OCI-LY7 (cell line): ENCODE results near the gene SLC30A7. TPM values are rescaled to one million over a fixed set of nuclear protein-coding genes. Genes with fewer than 3 reads are reported as not detected.

Experiments used
- BruUV-seq: library from RNA; stranded (reverse); fragments of 400-500 nt; replicated peaks from 2 replicates; lab custom pipeline; 2021; lab: Mats Ljungman, UMichigan
- CTCF ChIA-PET: fragments of 300-600 bp; sonication (Branson Sonifier 250); formaldehyde crosslinking; loops from one replicate; lab custom pipeline; 2022; ENCODE audit warnings: antibody characterized with exemption; ENCODE audit not compliant: unreplicated experiment; lab: Charles Lee
- POLR2A ChIA-PET: fragments of 300-600 bp; sonication (Branson Sonifier 250); formaldehyde crosslinking; loops from one replicate; lab custom pipeline; 2022; ENCODE audit warnings: antibody characterized with exemption; lab: Charles Lee
- DNase-seq: peaks from one replicate; pipeline ENCODE4 v3.0.0-alpha.2; 2015; ENCODE audit warnings: low spot score
- H2AFZ ChIP-seq: fragments of 200-600 bp; sonication (generic), shearing (Covaris generic); 2 replicates; pipeline ENCODE4 v1.6.1; 2014; ENCODE audit warnings: mild to moderate bottlenecking, antibody characterized with exemption, low read length, moderate library complexity
- H3K27ac ChIP-seq: fragments of 200-600 bp; sonication (generic); 2 replicates; pipeline ENCODE4 v1.5.1; 2014; ENCODE audit warnings: mixed run types, low read depth, mild to moderate bottlenecking, moderate library complexity, low read length, inconsistent platforms; ENCODE audit not compliant: poor library complexity, severe bottlenecking
- H3K36me3 ChIP-seq: fragments of 200-600 bp; sonication (generic); 2 replicates; pipeline ENCODE4 v1.6.1; 2014; ENCODE audit warnings: mild to moderate bottlenecking, antibody characterized with exemption, low read length, moderate library complexity, mixed read lengths; ENCODE audit not compliant: insufficient read depth
- H3K4me1 ChIP-seq: fragments of 200-600 bp; sonication (generic); 2 replicates; pipeline ENCODE4 v1.5.1; 2014; ENCODE audit warnings: mild to moderate bottlenecking, low read length; ENCODE audit not compliant: insufficient read depth, poor library complexity, severe bottlenecking
- H3K4me2 ChIP-seq: fragments of 200-600 bp; sonication (generic); 2 replicates; pipeline ENCODE4 v1.6.1; 2014; ENCODE audit warnings: mild to moderate bottlenecking, low read length
- H3K4me3 ChIP-seq: fragments of 200-600 bp; sonication (generic); 2 replicates; pipeline ENCODE4 v1.5.1; 2014; ENCODE audit warnings: mild to moderate bottlenecking, low read depth, low read length; ENCODE audit not compliant: poor library complexity, severe bottlenecking
- H3K79me2 ChIP-seq: fragments of 200-600 bp; sonication (generic); 2 replicates; pipeline ENCODE4 v1.6.1; 2016; ENCODE audit warnings: low read depth, mild to moderate bottlenecking, low read length, moderate library complexity, mixed read lengths; ENCODE audit not compliant: insufficient read depth
- H3K9me2 ChIP-seq: fragments of 200-600 bp; sonication (generic); 2 replicates; pipeline ENCODE4 v1.6.1; 2016; ENCODE audit warnings: mild to moderate bottlenecking, low read length, mixed read lengths; ENCODE audit not compliant: insufficient read depth
- H3K9me3 ChIP-seq: fragments of 200-600 bp; sonication (generic); 2 replicates; pipeline ENCODE4 v1.6.1; 2014; ENCODE audit warnings: mild to moderate bottlenecking, mixed run types, low read length, mixed read lengths
- H4K20me1 ChIP-seq: fragments of 200-600 bp; sonication (generic); 2 replicates; pipeline ENCODE4 v1.6.1; 2014; ENCODE audit warnings: mild to moderate bottlenecking, antibody characterized with exemption, low read length, moderate library complexity, mixed read lengths; ENCODE audit not compliant: insufficient read depth
- EZH2phosphoT487 ChIP-seq: fragments of 200-600 bp; sonication (generic); IDR thresholded peaks from 2 replicates; pipeline ENCODE4 v1.6.1; 2018; ENCODE audit warnings: low read depth, borderline replicate concordance, mild to moderate bottlenecking, mixed run types, antibody characterized with exemption, low read length, moderate library complexity, mixed read lengths
- intact Hi-C: fragments of 100-400 bp; cut with micrococcal nuclease; formaldehyde crosslinking; loops from one replicate; pipeline ENCODE4 v1.10.0; 2022; ENCODE audit not compliant: unreplicated experiment
- total RNA-seq, 2 experiments: library from RNA; depleted of rRNA in 1 of 2; stranded (reverse); fragments of >200 nt in 1 of 2; shearing (Covaris generic) in 1 of 2; gene quantifications; 2 replicates each; pipeline ENCODE4 v1.2.3, GENCODE V29; 2014 to 2022
- TF ChIP-seq, protein P1 (sequence below): fragments of 200-600 bp; sonication (generic); conservative IDR thresholded peaks from 2 replicates; pipeline ENCODE4 v1.5.1; 2014; ENCODE audit warnings: mild to moderate bottlenecking, antibody characterized with exemption, low read length, moderate library complexity, mixed read lengths

The SLC30A7 gene
- total RNA-seq, 2 experiments from 2014 or later, result 8.6 to 15.3 TPM

DNA sequence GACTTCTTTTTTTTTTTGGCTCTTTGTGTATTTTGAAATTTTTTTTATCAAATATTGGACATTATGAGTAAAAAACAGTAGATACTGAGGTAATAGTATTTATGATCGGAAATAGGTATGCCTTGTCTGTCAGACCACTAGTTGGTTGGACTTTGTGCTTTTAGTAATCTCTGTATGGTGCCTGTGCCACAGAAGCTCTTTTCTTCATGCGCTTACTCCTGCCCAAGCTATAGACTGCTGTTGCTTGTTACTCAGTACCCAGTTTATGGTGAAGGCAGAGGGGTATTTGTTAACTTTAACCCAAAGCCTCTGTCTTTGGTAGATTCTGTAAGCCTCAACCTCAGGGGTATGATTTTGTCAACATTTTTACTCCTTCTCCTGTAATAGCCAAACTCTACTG lies 8.6 kb downstream of the SLC30A7 start:
- no peak overlapping the region for H3K27ac ChIP-seq

DNA sequence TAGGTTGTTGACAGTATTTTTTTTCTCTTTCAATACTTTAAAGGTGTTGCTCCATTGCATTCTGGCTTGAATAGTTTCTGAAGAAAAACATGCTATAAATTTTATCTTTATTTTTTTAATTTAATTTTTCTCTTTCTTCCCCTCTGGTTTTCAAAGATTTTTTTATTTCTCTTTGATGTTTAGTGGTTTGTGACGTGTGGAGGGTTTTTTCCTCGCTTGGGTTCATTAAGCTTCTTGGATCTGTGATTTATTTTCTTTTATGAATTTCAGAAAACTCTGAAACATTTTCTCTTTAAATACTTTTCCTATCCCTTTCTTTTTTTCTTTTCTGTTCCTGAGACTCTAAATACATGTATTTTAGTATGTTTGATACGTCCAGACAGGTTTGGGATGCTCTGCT lies 9.3 kb downstream of the SLC30A7 start:
- H3K4me2 ChIP-seq, result no peak overlapping the region
- H2AFZ ChIP-seq, result no peak overlapping the region
- TF ChIP-seq, protein P1, sequence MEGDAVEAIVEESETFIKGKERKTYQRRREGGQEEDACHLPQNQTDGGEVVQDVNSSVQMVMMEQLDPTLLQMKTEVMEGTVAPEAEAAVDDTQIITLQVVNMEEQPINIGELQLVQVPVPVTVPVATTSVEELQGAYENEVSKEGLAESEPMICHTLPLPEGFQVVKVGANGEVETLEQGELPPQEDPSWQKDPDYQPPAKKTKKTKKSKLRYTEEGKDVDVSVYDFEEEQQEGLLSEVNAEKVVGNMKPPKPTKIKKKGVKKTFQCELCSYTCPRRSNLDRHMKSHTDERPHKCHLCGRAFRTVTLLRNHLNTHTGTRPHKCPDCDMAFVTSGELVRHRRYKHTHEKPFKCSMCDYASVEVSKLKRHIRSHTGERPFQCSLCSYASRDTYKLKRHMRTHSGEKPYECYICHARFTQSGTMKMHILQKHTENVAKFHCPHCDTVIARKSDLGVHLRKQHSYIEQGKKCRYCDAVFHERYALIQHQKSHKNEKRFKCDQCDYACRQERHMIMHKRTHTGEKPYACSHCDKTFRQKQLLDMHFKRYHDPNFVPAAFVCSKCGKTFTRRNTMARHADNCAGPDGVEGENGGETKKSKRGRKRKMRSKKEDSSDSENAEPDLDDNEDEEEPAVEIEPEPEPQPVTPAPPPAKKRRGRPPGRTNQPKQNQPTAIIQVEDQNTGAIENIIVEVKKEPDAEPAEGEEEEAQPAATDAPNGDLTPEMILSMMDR, result no peak
- TF ChIP-seq EZH2phosphoT487, result no peak
- intact Hi-C loops, result no loop called here
- H3K9me3 ChIP-seq, result no peaks in the 10 kb centered on the region
- H3K4me1 ChIP-seq, result no peaks in the 10 kb centered on the region
- no peak overlapping the region for H3K27ac ChIP-seq
- no peaks in the 10 kb centered on the region for H3K9me2 ChIP-seq
- no TSS peak for BruUV-seq
- H3K36me3 ChIP-seq, result peaks cover 83% of the 10 kb centered on the region
- no peaks in the 10 kb centered on the region for H4K20me1 ChIP-seq
- ChIA-PET CTCF (no interaction called here), POLR2A (interaction anchor here (0.6 kb wide), 1 partner anchor 10 kb away, joined by 3 read pairs; the partner anchor contains the start of gene SLC30A7)
- no peaks in the 10 kb centered on the region; the same call in 1 of the 2 replicates for H3K79me2 ChIP-seq
- DNase-seq, result no peak
- no peak overlapping the region for H3K4me3 ChIP-seq

More for the DNA sequence above, 8.6 kb downstream of the SLC30A7 start:
- BruUV-seq, result no TSS peak
- Histone ChIP-seq H2AFZ (no peak overlapping the region), H3K4me2 (no peak overlapping the region), H3K9me3 (no peaks in the 10 kb centered on the region), H3K79me2 (no peaks in the 10 kb centered on the region; the same call in 1 of the 2 replicates), H4K20me1 (no peaks in the 10 kb centered on the region), H3K36me3 (peaks cover 83% of the 10 kb centered on the region), H3K9me2 (no peaks in the 10 kb centered on the region), H3K4me3 (no peak overlapping the region), H3K4me1 (no peaks in the 10 kb centered on the region)
- no peak for DNase-seq
- ChIA-PET POLR2A (no interaction called here), CTCF (no interaction called here)
- TF ChIP-seq, protein P1, result no peak
- no peak for TF ChIP-seq EZH2phosphoT487
- intact Hi-C loops, result no loop called here

DNA sequence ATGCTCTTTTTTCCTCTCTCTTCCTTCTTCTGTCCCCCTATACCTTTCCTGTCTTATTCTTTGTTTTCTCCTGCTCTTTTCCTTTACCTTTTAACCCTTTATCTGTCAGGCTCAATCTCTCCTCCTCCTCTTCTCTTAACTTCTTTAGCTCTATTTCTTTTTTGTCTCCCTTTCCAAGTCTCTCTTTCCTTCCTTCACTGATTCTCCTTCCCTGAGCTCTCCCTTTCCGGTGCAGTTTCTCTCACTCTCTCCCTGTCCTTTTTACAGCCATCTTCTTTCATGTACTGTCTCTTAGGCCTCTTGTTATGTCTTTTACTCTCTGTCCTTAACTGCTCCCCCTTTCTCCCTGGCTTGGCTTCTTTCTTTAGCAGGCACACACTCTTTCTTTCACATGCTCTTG lies 12.0 kb downstream of the SLC30A7 start:
- Histone ChIP-seq H2AFZ (no peak overlapping the region), H3K9me3 (no peaks in the 10 kb centered on the region), H3K4me3 (no peak overlapping the region), H3K4me2 (no peak overlapping the region), H4K20me1 (no peaks in the 10 kb centered on the region), H3K4me1 (no peaks in the 10 kb centered on the region), H3K36me3 (peaks cover 81% of the 10 kb centered on the region), H3K9me2 (no peaks in the 10 kb centered on the region), H3K79me2 (no peaks in the 10 kb centered on the region; the same call in 1 of the 2 replicates), H3K27ac (no peak overlapping the region)
- intact Hi-C loops, result no loop called here
- POLR2A ChIA-PET, result interaction anchor here (1.0 to 3.5 kb wide), 3 partner anchors 10 to 28 kb away, joined by 5 to 18 read pairs (median 8); partner anchors contain the start of genes EXTL2 and SLC30A7
- CTCF ChIA-PET, result no interaction called here
- no peak for TF ChIP-seq EZH2phosphoT487
- TF ChIP-seq, protein P1, result no peak
- no peak for DNase-seq
- no TSS peak for BruUV-seq
